Left ventricle myocardium inferior (tissue), 1 donor: Measurements from ENCODE around the gene RIPPLY1. TPM values are rescaled to one million over a fixed set of nuclear protein-coding genes. Genes with fewer than 3 reads are reported as not detected.

Source experiments
- DNase-seq: peaks from one replicate; pipeline ENCODE4 v3.0.0-alpha.2; 2020
- H3K27ac ChIP-seq: fragments of 200-600 bp; replicated peaks from 2 replicates; pipeline ENCODE4 v1.8.0; 2021
- H3K27me3 ChIP-seq: fragments of 200-600 bp; 2 replicates; pipeline ENCODE4 v1.8.0; 2021; ENCODE audit warnings: low read depth
- H3K36me3 ChIP-seq: fragments of 200-600 bp; 2 replicates; pipeline ENCODE4 v1.8.0; 2021
- H3K4me1 ChIP-seq: fragments of 200-600 bp; 2 replicates; pipeline ENCODE4 v1.8.0; 2021
- H3K4me3 ChIP-seq: fragments of 200-600 bp; 2 replicates; pipeline ENCODE4 v1.8.0; 2021; ENCODE audit warnings: mild to moderate bottlenecking, moderate library complexity
- H3K9me3 ChIP-seq: fragments of 200-600 bp; replicated peaks from 2 replicates; pipeline ENCODE4 v1.8.0; 2021
- intact Hi-C: fragments of 100-400 bp; cut with micrococcal nuclease; formaldehyde crosslinking; loops from one replicate; pipeline ENCODE4 v1.11.0; 2022
- total RNA-seq: library from RNA; stranded (reverse); fragmentation: NEBNext Ultra II Directional; extraction: Animal tissue kit (Norgen Biotek cat#: 25700); gene quantifications from one replicate; pipeline ENCODE4 v1.2.1, GENCODE V29; 2021
- TF ChIP-seq, protein P1 (sequence below): fragments of 200-600 bp; IDR thresholded peaks from 2 replicates; pipeline ENCODE4 v1.8.0; 2021; ENCODE audit warnings: antibody characterized with exemption, mild to moderate bottlenecking, borderline replicate concordance
- donor health status: DM: no; HTN: yes; CAD: no; lungs with severe emphysema.

The RIPPLY1 gene
- total RNA-seq, 1 donor from 2014 or later = not detected

DNA sequence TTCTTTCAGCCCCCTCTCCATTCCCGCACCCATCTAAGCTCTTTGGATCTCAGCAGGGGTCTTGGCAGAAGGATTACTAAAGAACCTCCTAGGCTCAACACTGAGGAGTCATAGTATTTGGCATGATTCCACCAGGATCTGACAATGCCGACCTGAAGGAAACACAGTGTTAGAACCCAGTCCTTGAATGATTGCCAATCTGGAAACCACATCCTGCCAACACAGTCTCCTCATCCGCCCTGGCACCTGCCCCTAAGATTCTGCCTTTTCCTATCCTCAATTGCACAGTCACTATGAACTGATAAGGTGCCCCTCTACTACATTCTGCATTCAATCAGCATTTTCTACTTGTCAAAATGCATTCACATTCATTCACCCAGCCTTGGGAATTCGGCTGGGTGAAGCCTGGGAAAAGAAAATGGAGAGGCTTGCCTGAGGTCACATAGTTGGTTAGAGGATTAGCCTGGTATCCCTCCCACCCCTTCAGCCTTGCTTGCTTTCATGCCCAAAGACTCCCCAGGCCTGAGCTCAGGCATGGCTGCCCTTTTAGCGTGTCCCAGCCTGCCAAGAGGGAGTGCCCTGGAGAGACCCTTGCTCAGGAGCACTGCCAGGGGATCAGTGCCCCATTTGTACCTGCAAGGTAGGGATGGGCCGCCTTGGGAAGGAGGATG lies 14.8 kb upstream of the RIPPLY1 start:
- no peaks in the 10 kb centered on the region for H3K4me1 ChIP-seq
- no peaks in the 10 kb centered on the region for H3K9me3 ChIP-seq
- no peak overlapping the region for H3K27ac ChIP-seq
- DNase-seq = no peak
- no peak overlapping the region for H3K4me3 ChIP-seq
- H3K36me3 ChIP-seq = no peaks in the 10 kb centered on the region
- no peaks in the 10 kb centered on the region for H3K27me3 ChIP-seq
- TF ChIP-seq, protein P1, sequence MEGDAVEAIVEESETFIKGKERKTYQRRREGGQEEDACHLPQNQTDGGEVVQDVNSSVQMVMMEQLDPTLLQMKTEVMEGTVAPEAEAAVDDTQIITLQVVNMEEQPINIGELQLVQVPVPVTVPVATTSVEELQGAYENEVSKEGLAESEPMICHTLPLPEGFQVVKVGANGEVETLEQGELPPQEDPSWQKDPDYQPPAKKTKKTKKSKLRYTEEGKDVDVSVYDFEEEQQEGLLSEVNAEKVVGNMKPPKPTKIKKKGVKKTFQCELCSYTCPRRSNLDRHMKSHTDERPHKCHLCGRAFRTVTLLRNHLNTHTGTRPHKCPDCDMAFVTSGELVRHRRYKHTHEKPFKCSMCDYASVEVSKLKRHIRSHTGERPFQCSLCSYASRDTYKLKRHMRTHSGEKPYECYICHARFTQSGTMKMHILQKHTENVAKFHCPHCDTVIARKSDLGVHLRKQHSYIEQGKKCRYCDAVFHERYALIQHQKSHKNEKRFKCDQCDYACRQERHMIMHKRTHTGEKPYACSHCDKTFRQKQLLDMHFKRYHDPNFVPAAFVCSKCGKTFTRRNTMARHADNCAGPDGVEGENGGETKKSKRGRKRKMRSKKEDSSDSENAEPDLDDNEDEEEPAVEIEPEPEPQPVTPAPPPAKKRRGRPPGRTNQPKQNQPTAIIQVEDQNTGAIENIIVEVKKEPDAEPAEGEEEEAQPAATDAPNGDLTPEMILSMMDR = no peak
- intact Hi-C loops = no loop called here

DNA sequence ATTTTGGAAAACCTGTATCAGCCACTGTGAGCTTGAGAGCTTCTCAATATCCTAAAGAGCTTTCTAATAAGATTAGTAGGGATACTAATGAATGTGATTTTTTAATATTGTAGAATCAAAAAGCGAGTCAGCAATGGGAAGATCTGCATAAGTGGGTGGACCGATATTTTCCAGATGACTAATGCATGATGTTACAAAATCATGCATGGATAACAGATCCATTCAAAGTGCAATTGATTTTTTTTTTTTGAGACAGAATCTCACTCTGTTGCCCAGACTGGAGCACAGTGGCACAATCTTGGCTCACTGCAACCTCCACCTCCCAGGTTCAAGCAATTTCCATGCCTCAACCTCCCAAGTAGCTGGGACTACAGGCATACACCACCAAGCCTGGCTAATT lies 9.7 kb upstream of the RIPPLY1 start:
- no peak for DNase-seq
- H3K4me1 ChIP-seq = no peaks in the 10 kb centered on the region
- H3K4me3 ChIP-seq = no peak overlapping the region
- TF ChIP-seq, protein P1 = no peak
- no peaks in the 10 kb centered on the region for H3K27me3 ChIP-seq
- H3K36me3 ChIP-seq = no peaks in the 10 kb centered on the region
- H3K9me3 ChIP-seq = no peaks in the 10 kb centered on the region
- no peak overlapping the region for H3K27ac ChIP-seq
- intact Hi-C loops = no loop called here

DNA sequence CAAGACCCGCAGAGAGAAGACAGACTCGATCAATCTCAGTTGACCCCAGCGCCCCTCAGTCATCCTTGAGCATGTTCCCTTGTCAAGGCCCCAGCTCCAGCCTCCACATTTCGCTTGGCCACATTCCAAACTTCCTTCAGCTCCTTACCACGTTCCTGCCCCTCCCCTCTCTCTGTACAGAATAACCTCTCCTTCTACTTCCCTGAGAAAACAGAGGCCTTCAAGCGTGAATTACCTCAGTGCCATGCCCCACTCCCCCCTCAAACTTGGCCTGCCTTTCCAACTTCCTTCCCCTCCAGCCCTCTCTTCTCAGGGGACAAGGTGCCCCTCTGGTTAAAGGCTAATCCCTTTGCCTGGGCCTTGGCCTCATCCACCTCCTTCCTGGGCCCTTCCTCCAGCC lies 3.2 kb upstream of the RIPPLY1 start:
- Histone ChIP-seq H3K36me3 (no peaks in the 10 kb centered on the region), H3K4me1 (no peaks in the 10 kb centered on the region), H3K27me3 (no peaks in the 10 kb centered on the region), H3K9me3 (no peaks in the 10 kb centered on the region), H3K4me3 (no peak overlapping the region), H3K27ac (no peak overlapping the region)
- intact Hi-C loops = no loop called here
- no peak for DNase-seq
- TF ChIP-seq, protein P1 = no peak

DNA sequence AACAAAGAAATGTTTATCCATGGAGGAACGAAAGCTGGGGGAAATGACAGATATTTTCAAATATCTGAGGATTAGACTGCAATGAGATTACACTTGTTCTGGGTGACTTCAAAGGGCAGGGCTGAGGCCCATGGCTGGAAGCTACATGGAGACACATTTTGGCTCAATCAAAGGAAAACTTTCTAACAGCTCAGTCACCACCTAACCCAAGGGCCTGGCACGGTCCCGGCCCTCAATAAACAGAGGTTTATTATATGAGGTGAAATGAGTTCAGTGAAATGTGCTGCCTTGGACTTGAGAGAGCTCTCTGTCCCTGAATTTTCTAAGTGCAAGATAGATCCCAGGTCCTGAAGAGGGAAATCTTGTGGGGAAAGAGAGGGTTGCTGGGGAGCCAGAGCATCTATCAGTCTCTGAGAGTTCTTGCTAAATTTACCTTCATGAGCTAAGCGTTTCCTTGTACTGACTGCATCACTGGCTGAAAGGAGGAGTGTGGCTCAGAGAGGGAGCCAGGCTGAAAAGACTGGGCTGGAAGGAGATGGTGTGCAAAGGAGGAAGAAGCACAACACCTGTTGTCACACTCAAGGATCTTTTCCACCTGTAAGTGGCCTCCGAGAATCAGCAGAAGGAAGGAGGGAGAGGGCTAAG lies 2.0 kb upstream of the RIPPLY1 start:
- no peaks in the 10 kb centered on the region for H3K27me3 ChIP-seq
- H3K27ac ChIP-seq = no peak overlapping the region
- TF ChIP-seq, protein P1 = no peak
- no peaks in the 10 kb centered on the region for H3K9me3 ChIP-seq
- intact Hi-C loops = no loop called here
- no peak overlapping the region for H3K4me3 ChIP-seq
- H3K4me1 ChIP-seq = no peaks in the 10 kb centered on the region
- DNase-seq = no peak
- H3K36me3 ChIP-seq = no peaks in the 10 kb centered on the region

DNA sequence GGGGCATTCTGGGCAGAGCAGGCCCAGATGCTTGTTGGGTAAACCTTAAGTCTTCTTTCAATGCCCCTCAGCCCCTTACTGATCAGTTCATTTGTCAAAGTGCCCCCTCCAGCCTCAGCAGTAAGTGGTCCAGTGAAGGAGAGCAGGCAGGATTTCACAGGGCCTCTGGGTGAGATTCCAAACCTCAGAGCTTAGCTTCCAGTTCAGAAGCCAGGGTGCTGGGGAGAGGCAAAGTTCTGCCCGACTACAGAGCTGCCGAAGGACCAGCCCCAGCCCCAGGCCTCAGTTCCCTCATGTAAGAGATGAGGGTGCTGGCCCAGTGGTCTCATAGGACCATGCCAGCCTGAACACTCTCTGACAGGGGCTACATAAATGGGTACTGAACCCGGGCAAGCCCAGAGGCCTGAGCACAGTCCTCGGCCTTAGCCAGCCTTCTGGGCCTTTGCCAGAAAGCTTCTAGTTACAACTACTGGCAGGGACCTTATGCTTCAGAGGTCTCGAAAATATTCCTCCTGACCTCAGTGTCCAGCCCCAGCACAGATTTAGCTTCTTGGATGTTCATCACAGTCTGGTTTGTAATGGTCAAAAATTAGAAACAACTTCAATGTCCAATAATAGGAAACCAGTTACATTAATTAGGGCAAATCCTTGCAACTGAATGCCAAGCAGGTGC lies 851 bp upstream of the RIPPLY1 start:
- Histone ChIP-seq H3K27me3 (no peaks in the 10 kb centered on the region), H3K9me3 (no peaks in the 10 kb centered on the region), H3K27ac (no peak overlapping the region), H3K36me3 (no peaks in the 10 kb centered on the region), H3K4me3 (no peak overlapping the region), H3K4me1 (no peaks in the 10 kb centered on the region)
- TF ChIP-seq, protein P1 = no peak
- intact Hi-C loops = no loop called here
- DNase-seq = no peak
